ENCODE measurements around the gene ABHD17A.

Gene ABHD17A

GRCh38 chr19:1885398-1886119, at the start of gene ABHD17A:
TSS of gene ABHD17A (minus strand) at chr19:1885496. CDS start at chr19:1881566, 3,930 bp downstream.
- peak; percentile 93 for DNase-seq (ENCODE audit: low read depth)

GRCh38 chr19:1933942-1934341, 48.6 kb upstream of the ABHD17A start:
- DNase-seq (ENCODE audit: low read depth) = no peak

- DNase-seq (ENCODE audit: low read depth) = no peak
Measured at GRCh38 chr19:1933244-1933643, 47.9 kb upstream of the ABHD17A start.

- no peak for DNase-seq (ENCODE audit: low read depth)
Measured at GRCh38 chr19:1932395-1932794, 47.1 kb upstream of the ABHD17A start.

GRCh38 chr19:1931445-1931844, 46.1 kb upstream of the ABHD17A start:
- DNase-seq (ENCODE audit: low read depth) = no peak

- DNase-seq (ENCODE audit: low read depth) = peak; percentile 67
Measured at GRCh38 chr19:1929021-1929742, 43.9 kb upstream of the ABHD17A start.

- DNase-seq (ENCODE audit: low read depth) = no peak
Measured at GRCh38 chr19:1925544-1925943, 40.2 kb upstream of the ABHD17A start.

GRCh38 chr19:1924320-1924961, 39.1 kb upstream of the ABHD17A start:
- DNase-seq (ENCODE audit: low read depth) = no peak

- no peak for DNase-seq (ENCODE audit: low read depth)
Measured at GRCh38 chr19:1923319-1923718, 38.0 kb upstream of the ABHD17A start.

- DNase-seq (ENCODE audit: low read depth) = no peak
Measured at GRCh38 chr19:1922803-1923202, 37.5 kb upstream of the ABHD17A start.

- no peak for DNase-seq (ENCODE audit: low read depth)
Measured at GRCh38 chr19:1921825-1922224, 36.5 kb upstream of the ABHD17A start.

GRCh38 chr19:1921326-1921725, 36.0 kb upstream of the ABHD17A start:
- no peak for DNase-seq (ENCODE audit: low read depth)

GRCh38 chr19:1920644-1921043, 35.3 kb upstream of the ABHD17A start:
- DNase-seq (ENCODE audit: low read depth) = no peak

GRCh38 chr19:1918975-1919374, 33.7 kb upstream of the ABHD17A start:
- DNase-seq (ENCODE audit: low read depth) = no peak

- DNase-seq (ENCODE audit: low read depth) = no peak
Measured at GRCh38 chr19:1917926-1918325, 32.6 kb upstream of the ABHD17A start.

- no peak for DNase-seq (ENCODE audit: low read depth)
Measured at GRCh38 chr19:1917146-1917545, 31.9 kb upstream of the ABHD17A start.

- no peak for DNase-seq (ENCODE audit: low read depth)
Measured at GRCh38 chr19:1914826-1915341, 29.6 kb upstream of the ABHD17A start.

GRCh38 chr19:1913781-1914577, 28.7 kb upstream of the ABHD17A start:
- no peak for DNase-seq (ENCODE audit: low read depth)

- no peak for DNase-seq (ENCODE audit: low read depth)
Measured at GRCh38 chr19:1912760-1913505, 27.6 kb upstream of the ABHD17A start.

GRCh38 chr19:1911995-1912394, 26.7 kb upstream of the ABHD17A start:
- no peak for DNase-seq (ENCODE audit: low read depth)

GRCh38 chr19:1911098-1911497, 25.8 kb upstream of the ABHD17A start:
- DNase-seq (ENCODE audit: low read depth) = no peak
